GM06990 (cell line): ENCODE measurements around the gene ANKRD13D.

Experiments used
- DNase-seq: peaks from one replicate; pipeline ENCODE4 v3.0.0-alpha.2; 2011; ENCODE audit not compliant: insufficient read length; ENCODE audit errors: extremely low read depth
- H3K27me3 ChIP-seq: replicated peaks from 2 replicates; pipeline ENCODE4 v1.6.0; 2011; ENCODE audit warnings: low read length; ENCODE audit not compliant: control insufficient read depth, insufficient read depth
- H3K36me3 ChIP-seq: 2 replicates; pipeline ENCODE4 v1.5.1; 2011; ENCODE audit warnings: low read length; ENCODE audit not compliant: control insufficient read depth, insufficient read depth
- H3K4me3 ChIP-seq: replicated peaks from 2 replicates; pipeline ENCODE4 v1.5.1; 2011; ENCODE audit warnings: low read depth, mild to moderate bottlenecking, control low read depth, low read length
- CTCF ChIP-seq: IDR thresholded peaks from 2 replicates; pipeline ENCODE4 v1.5.1; 2011; ENCODE audit warnings: low read length, control low read depth, mild to moderate bottlenecking, inconsistent platforms; ENCODE audit not compliant: insufficient read depth, poor library complexity, severe bottlenecking

The ANKRD13D gene

GRCh38 chr11:67307545-67308001 lies 18.5 kb downstream of the ANKRD13D start:
- no peak for DNase-seq
- no peaks in the 10 kb centered on the region for H3K27me3 ChIP-seq

GRCh38 chr11:67308031-67308866 lies 19.1 kb downstream of the ANKRD13D start:
- no peaks in the 10 kb centered on the region for H3K27me3 ChIP-seq
- no peak overlapping the region for H3K4me3 ChIP-seq
- no peak for DNase-seq
- TF ChIP-seq CTCF, result no peak
- no peaks in the 10 kb centered on the region; the same call in 1 of the 2 replicates for H3K36me3 ChIP-seq

More at GRCh38 chr11:67307545-67308001, 18.5 kb downstream of the ANKRD13D start:
- no peak for TF ChIP-seq CTCF
- no peak overlapping the region for H3K4me3 ChIP-seq
- no peaks in the 10 kb centered on the region; the same call in none of the 2 replicates for H3K36me3 ChIP-seq

- H3K27me3 ChIP-seq, result no peaks in the 10 kb centered on the region
- H3K4me3 ChIP-seq, result no peak overlapping the region
- H3K36me3 ChIP-seq, result no peaks in the 10 kb centered on the region; the same call in 1 of the 2 replicates
- TF ChIP-seq CTCF, result no peak
- no peak for DNase-seq
These were observed 20.1 kb downstream of the ANKRD13D start for GRCh38 chr11:67309166-67309565.

GRCh38 chr11:67309661-67310061 lies 20.6 kb downstream of the ANKRD13D start:
- no peaks in the 10 kb centered on the region; the same call in 1 of the 2 replicates for H3K36me3 ChIP-seq
- no peak for DNase-seq
- no peak overlapping the region for H3K4me3 ChIP-seq
- H3K27me3 ChIP-seq, result no peaks in the 10 kb centered on the region
- no peak for TF ChIP-seq CTCF

GRCh38 chr11:67310246-67311050 lies 21.3 kb downstream of the ANKRD13D start:
- Histone ChIP-seq H3K27me3 (no peaks in the 10 kb centered on the region), H3K4me3 (no peak overlapping the region), H3K36me3 (no peaks in the 10 kb centered on the region; the same call in 1 of the 2 replicates)
- no peak for TF ChIP-seq CTCF
- DNase-seq, result no peak
